Keratinocyte (primary cell): Measurements from ENCODE around the gene DSCAML1.

ENCODE experiments used
- EZH2 ChIP-seq: IDR thresholded peaks from one replicate; pipeline ENCODE4 v1.6.1; 2012; ENCODE audit warnings: inconsistent platforms, mild to moderate bottlenecking, low read length, moderate library complexity
- TF ChIP-seq, protein P1 (sequence below), 3 experiments: IDR thresholded peaks in 1 of 3; conservative IDR thresholded peaks in 1 of 3; optimal IDR thresholded peaks in 1 of 3; 2 replicates in 2 of 3; 3 replicates in 1 of 3; pipeline versions ENCODE3 to v1.5.1; 2011; ENCODE audit warnings: low read length in 3 of 3, mild to moderate bottlenecking in 3 of 3, moderate library complexity in 2 of 3, control low read depth in 1 of 3, inconsistent platforms in 1 of 3; ENCODE audit not compliant: insufficient read depth in 2 of 3; ENCODE audit errors: extremely low read depth in 1 of 3

GRCh38 chr11:117815262-117815803 is 18.3 kb upstream of the DSCAML1 start:
- TF ChIP-seq, protein P1, sequence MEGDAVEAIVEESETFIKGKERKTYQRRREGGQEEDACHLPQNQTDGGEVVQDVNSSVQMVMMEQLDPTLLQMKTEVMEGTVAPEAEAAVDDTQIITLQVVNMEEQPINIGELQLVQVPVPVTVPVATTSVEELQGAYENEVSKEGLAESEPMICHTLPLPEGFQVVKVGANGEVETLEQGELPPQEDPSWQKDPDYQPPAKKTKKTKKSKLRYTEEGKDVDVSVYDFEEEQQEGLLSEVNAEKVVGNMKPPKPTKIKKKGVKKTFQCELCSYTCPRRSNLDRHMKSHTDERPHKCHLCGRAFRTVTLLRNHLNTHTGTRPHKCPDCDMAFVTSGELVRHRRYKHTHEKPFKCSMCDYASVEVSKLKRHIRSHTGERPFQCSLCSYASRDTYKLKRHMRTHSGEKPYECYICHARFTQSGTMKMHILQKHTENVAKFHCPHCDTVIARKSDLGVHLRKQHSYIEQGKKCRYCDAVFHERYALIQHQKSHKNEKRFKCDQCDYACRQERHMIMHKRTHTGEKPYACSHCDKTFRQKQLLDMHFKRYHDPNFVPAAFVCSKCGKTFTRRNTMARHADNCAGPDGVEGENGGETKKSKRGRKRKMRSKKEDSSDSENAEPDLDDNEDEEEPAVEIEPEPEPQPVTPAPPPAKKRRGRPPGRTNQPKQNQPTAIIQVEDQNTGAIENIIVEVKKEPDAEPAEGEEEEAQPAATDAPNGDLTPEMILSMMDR (optimal IDR thresholded peaks at IDR 0.05 in 1 of 3, IDR thresholded peaks at IDR 0.05 in 1 of 3, conservative IDR thresholded peaks at IDR 0.05 in 1 of 3; ENCODE audit: extremely low read depth in 1 of 3, insufficient read depth in 2 of 3, low read length in 3 of 3): no peak
- no peak for TF ChIP-seq EZH2
